IMR-90 (cell line): Measurements from ENCODE around the gene ZG16. TPM values are rescaled to one million over a fixed set of nuclear protein-coding genes. Genes with fewer than 3 reads are reported as not detected.
"Not testable (repeated sequence)": the region's sequence is repeated elsewhere in the genome, so short reads cannot be mapped to it uniquely, and the experiment has no call there.

Experiments used
- ATAC-seq: fragments of 200-7000 bp; cut with Tn5 transposase; 2 replicates; pipeline ENCODE4 v1.9.1; 2020; ENCODE audit warnings: low read depth, mild to moderate bottlenecking, moderate library complexity
- BruUV-seq: library from RNA; stranded (reverse); fragments of 400-500 nt; replicated peaks from 2 replicates; lab custom pipeline; 2021; lab: Mats Ljungman, UMichigan
- CTCF ChIA-PET: fragments of 300-600 bp; formaldehyde crosslinking; extraction: SDS; loops from one replicate; lab custom pipeline; 2021; ENCODE audit warnings: antibody characterized with exemption; lab: Yijun Ruan, JAX
- POLR2A ChIA-PET: fragments of 300-600 bp; sonication (Branson Sonifier 250); formaldehyde crosslinking; loops from one replicate; lab custom pipeline; 2022; ENCODE audit warnings: antibody characterized with exemption; ENCODE audit not compliant: unreplicated experiment; lab: Charles Lee
- DNase-seq: peaks from one replicate; pipeline ENCODE4 v3.0.0; 2013
- H2AFZ ChIP-seq: replicated peaks from 2 replicates; pipeline ENCODE3; 2013; ENCODE audit warnings: low read length, mild to moderate bottlenecking; ENCODE audit not compliant: poor library complexity
- H2AK5ac ChIP-seq: 2 replicates; pipeline ENCODE4 v1.6.1; 2013; ENCODE audit warnings: low read depth, low read length, inconsistent platforms
- H2AK9ac ChIP-seq: replicated peaks from 2 replicates; pipeline ENCODE3; 2013; ENCODE audit warnings: mild to moderate bottlenecking, low read depth, low read length, moderate library complexity; ENCODE audit not compliant: poor library complexity
- H2BK120ac ChIP-seq: 2 replicates; pipeline ENCODE4 v1.6.1; 2013; ENCODE audit warnings: low read depth, low read length, inconsistent platforms
- H2BK15ac ChIP-seq: 3 replicates; pipeline ENCODE4 v1.6.1; 2013; ENCODE audit warnings: low read depth, low read length, inconsistent platforms
- H2BK20ac ChIP-seq: 2 replicates; pipeline ENCODE4 v1.6.1; 2013; ENCODE audit warnings: low read depth, mild to moderate bottlenecking, inconsistent platforms, low read length, moderate library complexity
- H2BK5ac ChIP-seq: 2 replicates; pipeline ENCODE4 v1.6.1; 2013; ENCODE audit warnings: mild to moderate bottlenecking, low read depth, low read length, inconsistent platforms; ENCODE audit not compliant: poor library complexity, severe bottlenecking
- H3K14ac ChIP-seq: replicated peaks from 2 replicates; pipeline ENCODE4 v1.6.1; 2013; ENCODE audit warnings: low read depth, low read length, inconsistent platforms
- H3K18ac ChIP-seq: 2 replicates; pipeline ENCODE4 v1.6.1; 2013; ENCODE audit warnings: low read depth, low read length, control low read depth
- H3K23ac ChIP-seq: 2 replicates; pipeline ENCODE4 v1.6.1; 2013; ENCODE audit warnings: low read depth, low read length, inconsistent platforms
- H3K27ac ChIP-seq: 2 replicates; pipeline ENCODE4 v1.5.1; 2013; ENCODE audit warnings: mild to moderate bottlenecking, control low read depth, low read length; ENCODE audit not compliant: insufficient read depth
- H3K27me3 ChIP-seq: 2 replicates; pipeline ENCODE4 v1.6.1; 2013; ENCODE audit warnings: low read length; ENCODE audit not compliant: control insufficient read depth, insufficient read depth
- H3K36me3 ChIP-seq: 2 replicates; pipeline ENCODE4 v1.6.1; 2013; ENCODE audit warnings: low read length, mixed read lengths; ENCODE audit not compliant: control insufficient read depth, insufficient read depth
- H3K4ac ChIP-seq: 2 replicates; pipeline ENCODE4 v1.6.1; 2013; ENCODE audit warnings: low read depth, low read length, inconsistent platforms
- H3K4me1 ChIP-seq: 2 replicates; pipeline ENCODE4 v1.6.1; 2013; ENCODE audit warnings: low read length, mixed read lengths; ENCODE audit not compliant: control insufficient read depth, insufficient read depth
- H3K4me2 ChIP-seq: 2 replicates; pipeline ENCODE4 v1.6.1; 2013; ENCODE audit warnings: low read depth, mild to moderate bottlenecking, control low read depth, low read length, moderate library complexity
- H3K4me3 ChIP-seq: 2 replicates; pipeline ENCODE4 v1.5.1; 2013; ENCODE audit warnings: low read depth, mild to moderate bottlenecking, control low read depth, low read length, moderate library complexity; ENCODE audit not compliant: insufficient read depth
- H3K56ac ChIP-seq: 2 replicates; pipeline ENCODE4 v1.6.1; 2013; ENCODE audit warnings: low read length, inconsistent platforms; ENCODE audit not compliant: insufficient read depth; ENCODE audit errors: extremely low read depth
- H3K79me1 ChIP-seq, 2 experiments: 2 replicates each; pipeline ENCODE4 v1.6.1; 2013; ENCODE audit warnings: low read length in 2 of 2, inconsistent platforms in 1 of 2, low read depth in 1 of 2
- H3K9ac ChIP-seq: 2 replicates; pipeline ENCODE4 v1.6.1; 2013; ENCODE audit warnings: low read depth, low read length, control low read depth
- H3K9me1 ChIP-seq: 2 replicates; pipeline ENCODE4 v1.6.1; 2013; ENCODE audit warnings: low read length, inconsistent platforms; ENCODE audit not compliant: insufficient read depth
- H3K9me3 ChIP-seq: 2 replicates; pipeline ENCODE4 v1.6.1; 2013; ENCODE audit warnings: low read length; ENCODE audit not compliant: control insufficient read depth, insufficient read depth
- H4K20me1 ChIP-seq: 2 replicates; pipeline ENCODE4 v1.6.1; 2013; ENCODE audit warnings: low read length, inconsistent platforms; ENCODE audit not compliant: insufficient read depth
- H4K5ac ChIP-seq: 2 replicates; pipeline ENCODE4 v1.6.1; 2013; ENCODE audit warnings: mild to moderate bottlenecking, low read depth, low read length, control low read depth
- H4K8ac ChIP-seq, 2 experiments: 2 replicates each; pipeline ENCODE4 v1.6.1; 2013; ENCODE audit warnings: low read depth in 2 of 2, low read length in 2 of 2, control low read depth in 1 of 2, inconsistent platforms in 1 of 2
- H4K91ac ChIP-seq: 2 replicates; pipeline ENCODE4 v1.6.1; 2013; ENCODE audit warnings: low read depth, low read length, inconsistent platforms; ENCODE audit not compliant: insufficient read depth
- MAFK ChIP-seq: IDR thresholded peaks from 2 replicates; pipeline ENCODE4 v1.6.1; 2012; ENCODE audit warnings: low read depth, low read length, improper control_type of control experiment
- RAD21 ChIP-seq: IDR thresholded peaks from 2 replicates; pipeline ENCODE4 v1.6.1; 2012; ENCODE audit warnings: low read length, improper control_type of control experiment
- RFX5 ChIP-seq: IDR thresholded peaks from 2 replicates; pipeline ENCODE4 v1.8.0; 2012; ENCODE audit warnings: low read depth, mild to moderate bottlenecking, low read length, moderate library complexity
- SMC3 ChIP-seq: fragments of 150-350 bp; IDR thresholded peaks from 2 replicates; pipeline ENCODE4 v1.6.1; 2016; ENCODE audit warnings: low read depth, mild to moderate bottlenecking, antibody characterized with exemption, low read length, moderate library complexity
- WGBS, 2 experiments: methylation state at CpG; one replicate each; pipeline versions ENCODE4 v1.1.5 to v1.1.7; 2013; ENCODE audit warnings: missing lambda C conversion rate in 2 of 2; ENCODE audit not compliant: insufficient read length in 1 of 2; ENCODE audit errors: extremely low coverage in 2 of 2; 5-methylcytosine and 5-hydroxymethylcytosine counted together
- dilution Hi-C: fragments of 300-500 bp; cut with HindIII; formaldehyde crosslinking; loops from one replicate; pipeline ENCODE4 v1.14.3; 2018; ENCODE audit warnings: low sequenced_read_pairs; ENCODE audit not compliant: unreplicated experiment
- in situ Hi-C: fragments of 300-500 bp; cut with MboI; formaldehyde crosslinking; loops from 3 replicates; pipeline ENCODE4 v1.14.3; 2019; ENCODE audit warnings: low sequenced_read_pairs, inconsistent platforms, mixed read lengths
- intact Hi-C: fragments of 100-400 bp; cut with micrococcal nuclease; formaldehyde crosslinking; loops from 2 replicates; pipeline ENCODE4 v1.10.0; 2022
- polyA plus RNA-seq, 3 experiments: library from polyadenylated mRNA; depleted of rRNA; stranded (reverse); fragments of >200 nt; gene quantifications; 2 replicates each; pipeline ENCODE4 v1.2.3, GENCODE V29; 2012; ENCODE audit warnings: low replicate concordance in 1 of 3
- total RNA-seq: library from RNA; depleted of rRNA; stranded (reverse); fragments of >200 nt; gene quantifications from 2 replicates; pipeline ENCODE4 v1.2.3, GENCODE V29; 2012
- TF ChIP-seq, protein P1 (sequence below): fragments of 150-350 bp; IDR thresholded peaks from 2 replicates; pipeline ENCODE4 v1.6.1; 2017; ENCODE audit warnings: mild to moderate bottlenecking, antibody characterized with exemption, low read length, low read depth

Gene ZG16
- total and polyA plus RNA-seq, 2 of the 4 experiments (the other 2 are of a cell fraction) = not detected

DNA sequence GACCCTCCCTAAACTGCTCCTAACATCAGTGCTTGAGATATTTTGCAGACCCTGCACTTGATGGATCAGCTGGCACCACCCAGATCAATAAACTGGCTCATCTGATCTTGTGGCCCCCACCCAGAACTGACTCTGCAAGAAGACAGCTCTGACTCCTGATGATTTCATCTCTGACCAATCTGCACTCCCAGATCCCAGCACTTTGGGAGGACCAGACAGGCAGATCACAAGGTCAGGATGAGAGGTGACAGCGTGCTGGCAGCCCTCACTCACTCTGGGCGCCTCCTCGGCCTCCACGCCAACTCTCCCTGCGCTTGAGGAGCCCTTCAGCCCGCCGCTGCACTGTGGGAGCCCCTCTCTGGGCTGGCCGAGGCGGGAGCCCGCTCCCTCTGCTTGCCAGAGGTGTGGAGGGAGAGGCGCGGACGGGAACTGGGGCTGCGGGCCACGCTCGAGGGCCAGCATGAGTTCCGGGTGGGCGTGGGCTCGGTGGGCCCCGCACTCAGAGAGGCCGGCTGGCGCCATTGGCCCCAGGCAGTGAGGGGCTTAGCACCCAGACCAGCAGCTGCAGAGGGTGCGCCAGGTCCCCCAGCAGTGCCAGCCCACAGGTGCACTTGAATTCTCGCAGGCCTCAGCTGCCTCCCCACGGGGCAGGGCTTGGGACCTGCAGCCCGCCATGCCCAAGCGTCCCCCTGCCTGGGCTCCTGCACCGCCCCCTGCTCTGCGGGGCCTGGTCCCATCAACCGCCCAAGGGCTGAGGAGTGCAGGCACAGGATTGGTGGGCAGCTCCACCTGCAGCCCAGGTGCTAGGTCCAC lies 29.9 kb upstream of the ZG16 start:
- H3K36me3 ChIP-seq = no peaks in the 10 kb centered on the region
- dilution Hi-C loops (no loop called here), in situ Hi-C loops (no loop called here), intact Hi-C loops (no loop called here)
- no peak overlapping the region for H3K14ac ChIP-seq
- no peaks in the 10 kb centered on the region for H3K4me1 ChIP-seq
- no peak overlapping the region for H2BK20ac ChIP-seq
- H3K4me2 ChIP-seq = no peak overlapping the region
- no peak overlapping the region for H2BK5ac ChIP-seq
- no peak overlapping the region for H2BK120ac ChIP-seq
- CTCF ChIA-PET = no interaction called here
- no peaks in the 10 kb centered on the region for H4K20me1 ChIP-seq
- H3K79me1 ChIP-seq = no peaks in the 10 kb centered on the region
- no peak overlapping the region for H3K18ac ChIP-seq
- H2AFZ ChIP-seq = no peak overlapping the region
- H2BK15ac ChIP-seq = no peak overlapping the region
- H4K5ac ChIP-seq = no peak overlapping the region
- H4K91ac ChIP-seq = no peak overlapping the region
- H3K9ac ChIP-seq = no peak overlapping the region
- DNase-seq = no peak
- no peak overlapping the region for H3K4ac ChIP-seq
- POLR2A ChIA-PET = interaction anchor here (0.6 kb wide), 1 partner anchor 24 kb away, joined by 6 read pairs; no protein-coding TSS in a partner anchor
- TF ChIP-seq MAFK = no peak
- TF ChIP-seq RAD21 = no peak
- TF ChIP-seq RFX5 = no peak
- TF ChIP-seq SMC3 = no peak
- TF ChIP-seq, protein P1, sequence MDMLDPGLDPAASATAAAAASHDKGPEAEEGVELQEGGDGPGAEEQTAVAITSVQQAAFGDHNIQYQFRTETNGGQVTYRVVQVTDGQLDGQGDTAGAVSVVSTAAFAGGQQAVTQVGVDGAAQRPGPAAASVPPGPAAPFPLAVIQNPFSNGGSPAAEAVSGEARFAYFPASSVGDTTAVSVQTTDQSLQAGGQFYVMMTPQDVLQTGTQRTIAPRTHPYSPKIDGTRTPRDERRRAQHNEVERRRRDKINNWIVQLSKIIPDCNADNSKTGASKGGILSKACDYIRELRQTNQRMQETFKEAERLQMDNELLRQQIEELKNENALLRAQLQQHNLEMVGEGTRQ = no peak
- no peak overlapping the region for H3K56ac ChIP-seq
- no peak overlapping the region for H4K8ac ChIP-seq
- H2AK5ac ChIP-seq = no peak overlapping the region
- WGBS, 2 experiments = 93% methylated on average over 25 of the region's 30 CpGs; no CpG with 5 or more reads in 1 of the 2 experiments
- BruUV-seq = no TSS peak
- H3K27ac ChIP-seq = no peak overlapping the region
- H3K9me1 ChIP-seq = no peaks in the 10 kb centered on the region
- peaks cover 13% of the 10 kb centered on the region for H3K27me3 ChIP-seq
- no peak for ATAC-seq
- H3K9me3 ChIP-seq = no peaks in the 10 kb centered on the region
- H2AK9ac ChIP-seq = no peak overlapping the region
- no peak overlapping the region for H3K4me3 ChIP-seq
- no peak overlapping the region for H3K23ac ChIP-seq

DNA sequence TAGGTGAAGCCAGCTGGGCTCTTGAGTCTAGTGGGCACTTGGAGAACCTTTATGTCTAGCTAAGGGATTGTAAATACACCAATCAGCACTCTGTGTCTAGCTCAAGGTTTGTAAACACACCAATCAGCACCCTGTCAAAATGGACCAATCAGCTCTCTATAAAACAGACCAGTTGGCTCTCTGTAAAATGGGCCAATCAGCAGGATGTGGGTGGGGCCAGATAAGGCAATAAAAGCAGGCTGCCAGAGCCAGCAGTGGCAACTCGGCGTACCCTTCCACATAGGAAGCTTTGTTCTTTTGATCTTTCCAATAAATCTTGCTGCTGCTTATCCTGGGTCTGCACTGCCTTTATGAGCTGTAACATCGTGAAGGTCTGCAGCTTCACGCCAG lies 29.3 kb upstream of the ZG16 start:
- H2BK20ac ChIP-seq, H2BK120ac ChIP-seq, H3K9ac ChIP-seq, H3K9me1 ChIP-seq, H2BK5ac ChIP-seq, H3K4me1 ChIP-seq, H3K4me2 ChIP-seq, H3K36me3 ChIP-seq, H2BK15ac ChIP-seq, H3K4me3 ChIP-seq, H3K23ac ChIP-seq, in situ Hi-C loops, H3K56ac ChIP-seq, H2AK9ac ChIP-seq, H4K20me1 ChIP-seq, H3K14ac ChIP-seq, CTCF ChIA-PET, H2AK5ac ChIP-seq, ATAC-seq, H3K4ac ChIP-seq, H3K79me1 ChIP-seq, H4K91ac ChIP-seq, H3K18ac ChIP-seq, H2AFZ ChIP-seq, H4K5ac ChIP-seq, H3K27ac ChIP-seq, DNase-seq, intact Hi-C loops, dilution Hi-C loops, H3K9me3 ChIP-seq, H3K27me3 ChIP-seq, H4K8ac ChIP-seq, BruUV-seq: not testable (repeated sequence)
- 81% methylated on average over 2 of the region's 4 CpGs; no CpG with 5 or more reads in 1 of the 2 experiments for WGBS, 2 experiments
- POLR2A ChIA-PET = interaction anchor here (0.6 kb wide), 1 partner anchor 23 kb away, joined by 6 read pairs; no protein-coding TSS in a partner anchor
